Activated T-helper 9 cell treated with anti-CD3 and anti-CD28 coated beads, Interleukin-2, amount 50 U/mL, for 16 hours (primary cell): ENCODE measurements around the gene GGTLC1.
"Not testable (repeated sequence)": the region's sequence is repeated elsewhere in the genome, so short reads cannot be mapped to it uniquely, and the experiment has no call there.

ENCODE experiments used
- DNase-seq: peaks from one replicate; pipeline ENCODE4 v3.0.0-alpha.2; 2020; ENCODE audit warnings: low read depth

The GGTLC1 gene

GRCh38 chr20:23994001-23994633 lies 5.5 kb upstream of the GGTLC1 start:
- DNase-seq, result not testable (repeated sequence)

DNA sequence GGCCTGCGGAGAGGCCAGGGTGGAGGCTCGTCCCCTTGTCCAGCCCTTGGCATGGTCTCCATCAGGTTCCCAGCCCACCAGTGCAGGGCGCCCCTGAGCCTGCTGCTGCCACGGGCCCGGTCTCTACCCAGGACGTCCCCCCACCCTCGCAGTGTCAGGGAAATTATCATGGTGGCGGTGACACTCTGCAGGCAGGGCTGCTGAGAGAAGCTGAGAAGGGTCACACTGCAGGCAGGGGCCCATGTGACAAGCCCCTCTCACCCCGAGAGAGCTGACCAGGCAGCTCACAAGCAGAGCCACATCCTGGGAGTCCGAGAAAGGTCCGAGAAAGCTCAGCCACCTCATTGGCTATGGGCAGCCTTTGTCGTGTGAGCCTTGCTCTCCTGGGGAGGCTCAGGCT lies 4.9 kb upstream of the GGTLC1 start:
- not testable (repeated sequence) for DNase-seq

- not testable (repeated sequence) for DNase-seq
These were observed 1.7 kb upstream of the GGTLC1 start for GRCh38 chr20:23990296-23990695.

- not testable (repeated sequence) for DNase-seq
These were observed 387 bp upstream of the GGTLC1 start for GRCh38 chr20:23988966-23989365.

DNA sequence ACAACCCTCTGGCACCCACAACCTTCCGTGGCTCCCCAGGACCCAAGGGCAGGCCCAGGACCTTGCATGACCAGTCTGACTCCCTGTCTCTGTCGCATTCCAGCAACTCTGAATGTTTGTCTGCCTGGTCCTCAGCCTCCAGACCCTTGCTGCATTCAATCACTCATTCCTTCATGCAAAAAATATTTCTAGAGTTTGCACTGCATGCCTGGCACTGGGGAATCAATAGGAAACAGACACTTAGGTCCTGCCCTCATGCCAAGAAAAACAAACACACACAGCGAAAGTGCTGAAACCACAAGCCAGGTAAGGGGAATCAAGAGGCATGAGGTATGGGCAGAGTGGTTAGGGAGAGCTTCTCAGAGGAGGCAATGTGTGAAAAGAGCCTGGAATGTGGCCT lies 1.9 kb downstream of the GGTLC1 start:
- not testable (repeated sequence) for DNase-seq

GRCh38 chr20:23986310-23986709 lies 2.3 kb downstream of the GGTLC1 start:
- not testable (repeated sequence) for DNase-seq

GRCh38 chr20:23985790-23986225 lies 2.8 kb downstream of the GGTLC1 start:
- DNase-seq, result not testable (repeated sequence)

GRCh38 chr20:23985066-23985789 lies 3.4 kb downstream of the GGTLC1 start:
- DNase-seq, result not testable (repeated sequence)

- not testable (repeated sequence) for DNase-seq
These were observed 4.0 kb downstream of the GGTLC1 start for GRCh38 chr20:23984476-23985023.

- DNase-seq, result not testable (repeated sequence)
These were observed 6.2 kb downstream of the GGTLC1 start for GRCh38 chr20:23982112-23983018.

DNA sequence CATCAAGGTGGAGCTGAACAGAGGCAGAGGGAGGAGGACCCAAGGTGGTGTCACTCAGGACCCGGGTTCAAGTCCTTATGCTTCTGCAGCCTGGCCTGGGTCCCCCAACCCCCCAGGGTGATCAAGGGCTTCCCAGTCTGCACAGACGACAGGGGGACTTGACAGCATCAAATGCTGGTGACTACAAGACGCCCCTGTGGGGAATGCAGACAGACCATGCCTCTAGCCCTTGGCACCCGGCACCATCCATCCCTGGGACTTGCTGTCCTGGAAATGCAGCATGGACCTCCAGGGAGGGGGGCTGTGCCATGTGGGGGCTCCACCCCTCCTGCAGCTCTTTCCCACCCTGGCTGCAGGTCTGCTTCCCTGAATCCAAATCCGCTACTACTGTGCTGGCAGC lies 7.1 kb downstream of the GGTLC1 start:
- not testable (repeated sequence) for DNase-seq

DNA sequence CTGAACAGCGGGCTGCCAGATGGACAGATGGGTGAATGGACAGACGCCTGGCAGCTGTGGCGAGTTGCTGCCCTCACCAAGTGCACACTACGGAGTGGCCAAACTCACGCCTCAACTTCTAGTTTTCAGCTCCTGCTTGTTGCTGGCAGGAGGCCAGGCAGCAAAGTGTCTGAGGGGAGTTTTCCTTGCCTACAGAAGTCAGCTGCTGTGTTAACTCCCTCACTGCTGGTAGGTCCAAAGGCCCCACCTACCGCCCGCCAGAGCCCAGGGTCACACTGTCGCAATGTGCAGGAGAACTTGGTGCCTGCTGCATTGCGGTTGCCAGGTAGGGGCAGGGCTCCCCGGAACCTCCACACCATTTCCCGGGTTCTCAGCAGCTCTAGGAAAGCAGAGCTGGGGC lies 7.6 kb downstream of the GGTLC1 start:
- not testable (repeated sequence) for DNase-seq

DNA sequence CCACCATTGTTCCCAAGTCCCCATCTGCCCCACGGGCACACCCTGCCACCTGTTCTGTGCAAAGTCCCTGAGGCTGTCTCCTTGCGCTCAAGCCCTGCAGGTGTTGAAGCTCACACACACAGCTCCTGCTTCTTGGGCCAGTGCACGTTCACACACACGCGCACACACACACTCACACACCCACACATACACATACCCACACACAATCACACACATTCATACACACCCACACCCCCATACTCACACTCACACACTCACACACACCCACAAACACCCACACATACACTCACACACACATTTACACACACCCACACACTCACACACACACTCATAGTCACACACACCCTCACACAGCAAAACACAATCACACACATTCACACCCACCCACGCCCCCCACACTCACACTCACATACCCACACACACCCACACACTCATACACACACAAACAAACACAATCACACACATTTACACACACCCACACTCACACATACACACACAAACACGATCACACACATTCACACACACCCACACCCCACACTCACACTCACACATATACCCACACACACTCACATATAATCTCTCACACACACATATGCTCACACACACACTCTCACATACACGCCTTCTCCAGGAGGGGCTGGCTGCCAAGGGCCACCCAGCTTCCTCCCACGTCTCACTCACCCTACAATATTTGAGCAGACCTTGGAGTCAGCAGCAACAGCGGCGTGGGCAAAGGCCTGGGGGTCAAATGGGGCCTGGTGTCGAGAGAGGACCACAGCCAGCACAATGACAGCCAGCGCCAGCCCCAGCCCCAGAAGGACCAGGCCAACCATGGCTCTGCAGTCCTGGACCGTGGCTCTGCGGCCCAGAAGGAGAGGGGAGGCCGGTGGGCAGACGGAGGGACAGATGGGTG lies 8.4 kb downstream of the GGTLC1 start:
- DNase-seq, result not testable (repeated sequence)

- not testable (repeated sequence) for DNase-seq
These were observed 9.2 kb downstream of the GGTLC1 start for GRCh38 chr20:23979380-23979779.

DNA sequence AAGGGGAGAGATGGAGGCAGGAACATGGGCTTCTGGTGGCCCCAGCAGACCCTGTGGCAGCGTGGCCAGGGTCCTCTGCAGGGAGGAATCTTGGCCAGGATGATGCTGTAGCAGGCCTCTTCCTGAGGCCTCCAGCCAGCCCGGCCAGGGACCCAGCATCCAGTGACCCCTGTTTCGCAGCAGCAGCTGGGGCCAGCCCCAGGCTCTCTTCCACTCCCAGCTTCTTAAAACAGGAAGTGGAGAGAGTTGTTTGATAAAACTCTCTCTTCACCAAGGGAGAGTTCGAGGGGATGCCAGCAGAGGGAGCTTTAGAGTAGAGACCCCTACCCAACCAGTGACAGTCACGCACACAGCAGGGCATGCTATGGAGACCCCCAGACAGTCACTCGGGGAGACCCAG lies 10.1 kb downstream of the GGTLC1 start:
- DNase-seq, result not testable (repeated sequence)

DNA sequence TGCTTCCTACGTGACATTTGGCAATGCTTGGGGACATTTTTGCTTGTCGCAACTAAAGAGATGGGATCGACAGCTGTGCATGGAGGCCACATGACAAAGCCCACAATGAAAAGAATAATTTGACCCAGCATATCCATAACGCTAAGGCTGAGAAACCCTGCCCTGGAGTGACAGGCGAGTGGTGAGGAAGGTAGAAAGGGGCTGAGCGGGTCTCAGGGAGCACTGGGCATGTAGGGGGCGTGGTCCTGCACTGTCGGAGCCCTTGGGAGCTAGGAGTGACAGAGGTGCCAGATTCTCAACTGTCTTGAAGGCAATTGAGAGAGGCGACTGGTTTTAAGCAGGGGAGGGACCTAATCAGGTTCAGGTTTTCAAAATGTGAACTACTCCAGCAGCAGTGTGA lies 13.6 kb downstream of the GGTLC1 start:
- no peak for DNase-seq

DNA sequence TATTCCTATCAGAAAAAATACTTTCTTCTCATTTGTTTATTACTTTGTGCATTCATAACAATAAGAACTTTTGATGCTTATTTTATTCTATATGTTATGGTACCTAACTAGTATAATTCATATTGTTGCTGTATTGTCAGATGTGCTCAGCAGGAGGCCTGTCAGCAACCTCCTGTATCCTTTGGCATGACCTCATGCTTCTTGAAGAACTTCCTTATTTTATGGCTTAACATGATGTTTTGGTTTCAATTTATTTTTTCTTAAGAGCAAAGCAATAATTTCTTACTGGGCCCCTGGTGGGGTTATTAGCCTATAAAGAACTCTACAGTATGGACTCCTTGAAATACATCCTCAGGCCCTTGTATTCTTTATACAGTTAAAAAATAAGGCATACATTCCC lies 17.3 kb downstream of the GGTLC1 start:
- no peak for DNase-seq

DNA sequence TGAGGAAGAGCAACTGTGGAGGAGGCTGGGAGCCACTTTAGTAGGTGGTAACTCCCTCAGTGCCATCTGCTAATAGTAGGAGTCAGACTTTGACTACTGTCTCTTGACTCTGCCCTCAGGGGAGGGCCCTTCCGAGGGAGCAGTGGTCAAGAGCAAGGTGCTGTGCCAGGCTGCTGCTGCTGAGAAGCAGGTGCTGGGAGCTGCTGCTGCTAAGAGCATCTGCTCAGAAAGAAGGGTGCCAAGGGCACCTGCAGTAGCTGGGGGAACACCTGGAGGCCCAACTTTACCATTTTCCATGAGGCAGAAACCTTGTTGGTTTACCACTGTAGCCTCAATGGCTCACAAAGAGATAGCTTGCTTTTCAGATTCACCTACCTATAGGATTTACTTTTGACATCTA lies 18.5 kb downstream of the GGTLC1 start:
- no peak for DNase-seq

DNA sequence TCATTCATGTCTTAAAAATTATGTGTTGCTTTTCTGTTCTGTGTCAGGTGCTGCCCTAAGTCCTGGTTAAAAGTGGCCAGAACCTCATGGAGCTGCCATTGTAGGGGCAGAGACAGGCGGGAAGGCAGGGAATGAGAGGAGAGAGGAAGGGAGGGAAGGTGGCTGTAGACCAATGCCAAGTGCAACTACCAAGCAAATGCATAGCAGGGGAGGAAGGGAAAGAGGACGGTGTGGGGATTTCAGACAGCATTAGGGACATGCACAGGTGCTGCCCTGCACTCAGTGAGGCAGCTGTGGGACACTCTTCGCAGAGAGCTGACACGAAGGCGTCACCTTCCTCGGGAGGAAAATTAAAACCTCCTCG lies 21.0 kb downstream of the GGTLC1 start:
- no peak for DNase-seq

DNA sequence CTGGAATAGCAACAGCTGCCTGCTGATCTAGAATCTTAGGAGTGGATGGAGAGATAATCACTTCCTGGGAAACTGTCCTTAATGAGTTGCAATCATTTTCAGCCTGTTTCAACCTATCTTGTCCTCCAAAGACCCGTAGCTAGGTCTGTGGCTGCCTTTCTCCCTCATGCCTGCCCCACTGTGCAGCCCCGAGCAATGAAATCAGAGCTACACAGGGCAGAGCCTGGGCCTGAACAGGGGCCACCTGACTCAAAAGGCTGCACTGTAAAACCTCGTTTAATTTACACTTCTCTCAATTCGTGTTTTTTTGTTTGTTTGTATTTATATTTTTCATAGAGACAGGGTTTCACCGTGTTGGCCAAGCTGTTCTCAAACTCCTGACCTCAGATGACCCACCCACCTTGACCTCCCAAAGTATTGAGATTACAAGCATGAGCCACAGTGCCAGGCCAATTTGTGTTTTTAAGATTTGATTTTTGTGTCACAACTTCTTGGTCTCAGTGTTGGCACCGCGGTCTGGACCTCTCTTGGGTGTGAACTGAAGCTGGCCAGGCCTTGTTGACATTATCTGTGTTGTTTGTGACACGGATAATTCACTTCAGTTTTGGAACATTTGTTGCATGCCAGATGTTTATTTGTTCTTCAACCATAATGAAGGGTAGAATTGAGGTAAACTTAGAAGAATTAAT lies 21.5 kb downstream of the GGTLC1 start:
- no peak for DNase-seq

- DNase-seq, result no peak
These were observed 22.3 kb downstream of the GGTLC1 start for GRCh38 chr20:23966298-23966697.
